NCI-H526 (cell line): ENCODE results near the gene TFAP2C.

ENCODE experiments used
- DNase-seq, 2 experiments: peaks; one replicate each; lab custom pipeline; 2025; lab: John Stamatoyannopoulos, UW

TFAP2C gene

DNA sequence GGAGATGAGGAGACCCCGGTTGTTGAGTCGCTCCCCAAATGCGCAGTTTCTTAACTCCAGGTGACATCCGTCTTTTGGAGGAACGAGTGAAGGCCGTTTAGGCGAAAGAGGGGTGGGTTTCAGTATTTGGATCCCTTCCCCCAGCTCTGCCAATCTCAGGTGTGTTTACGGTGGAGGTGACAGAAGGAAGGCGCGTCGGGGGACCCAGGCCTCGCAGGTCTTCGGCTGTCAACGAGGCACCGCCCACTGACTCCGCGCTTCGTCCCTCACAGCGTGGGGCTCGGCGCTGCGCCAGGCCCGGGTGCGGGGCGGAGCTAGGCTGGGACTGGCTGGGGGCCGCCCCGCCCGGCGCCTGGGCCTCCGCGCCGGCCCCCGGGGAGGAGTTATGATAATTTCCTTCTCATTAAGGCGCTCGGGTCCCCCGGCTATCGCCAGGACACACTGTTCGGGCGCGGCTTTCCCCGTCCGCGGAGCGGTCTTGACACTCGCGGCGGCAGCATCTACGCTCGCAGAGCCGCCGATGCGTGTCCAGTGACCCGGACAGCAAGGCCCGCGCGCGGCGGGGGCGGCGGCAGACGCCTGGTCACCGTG is at the start of gene TFAP2C:
Gene TFAP2C (plus strand): TSS at position 434 of the 591 bp plus-strand sequence. CDS start 239 bp downstream, outside the sequence.
- peak; percentile 79 to 97 for DNase-seq

DNA sequence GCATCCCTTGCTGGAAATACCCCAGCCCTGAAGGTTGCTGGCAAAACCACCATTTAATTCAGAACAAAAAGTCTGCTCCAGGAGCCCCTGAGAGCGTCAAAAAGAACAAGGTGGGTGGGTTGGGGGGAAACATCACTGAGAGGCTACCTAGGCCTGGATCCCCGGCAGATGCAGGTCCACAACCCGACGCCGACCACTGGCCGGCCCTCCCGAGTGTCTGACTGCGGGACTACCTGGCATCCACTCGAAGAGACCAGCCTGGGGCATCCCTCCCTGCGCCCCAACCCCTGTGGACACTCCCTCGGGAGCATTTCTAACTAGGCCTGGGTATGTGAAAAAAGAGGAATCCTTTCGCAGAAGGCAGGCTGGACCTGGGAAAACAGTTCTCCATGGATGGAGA is 48.9 kb upstream of the TFAP2C start:
- DNase-seq, result no peak

DNA sequence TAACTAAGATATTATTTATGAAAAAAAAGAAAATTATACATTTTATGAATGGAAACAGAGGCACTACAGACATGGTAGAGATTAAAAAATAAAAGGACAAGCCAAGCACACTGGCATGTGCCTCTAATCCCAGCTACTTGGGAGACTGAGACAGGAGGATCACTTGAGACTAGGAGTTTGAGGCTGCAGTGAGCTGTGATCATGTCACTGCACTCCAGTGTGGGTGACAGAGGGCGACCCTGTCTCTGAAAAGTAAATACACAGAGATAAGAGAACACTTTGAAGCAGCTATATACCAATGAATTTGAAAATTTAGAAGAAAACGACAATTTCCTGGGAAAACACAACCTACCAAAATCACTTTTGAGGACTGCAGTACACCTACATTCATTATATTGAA is 47.4 kb upstream of the TFAP2C start:
- no peak for DNase-seq

- no peak for DNase-seq
These were observed 46.6 kb upstream of the TFAP2C start for GRCh38 chr20:56582542-56582941.

DNA sequence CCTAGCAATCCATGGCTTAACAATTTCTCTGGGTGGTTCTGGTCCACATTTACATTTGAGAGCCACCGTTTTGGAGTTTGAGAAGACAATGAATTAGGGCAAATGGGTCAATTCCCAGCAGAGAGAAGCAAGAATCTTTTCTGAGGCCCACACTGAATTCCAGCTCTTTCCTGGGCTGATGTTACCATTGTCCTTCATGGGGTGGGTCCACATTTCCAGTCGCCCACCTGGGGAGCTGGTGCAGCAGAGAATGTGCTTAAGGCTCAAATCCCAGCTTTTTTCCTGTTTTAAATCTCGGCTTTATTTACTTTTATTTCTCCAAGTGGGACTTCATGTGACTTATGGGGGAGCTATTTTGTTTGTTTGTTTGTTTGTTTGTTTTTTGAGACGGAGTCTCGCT is 44.2 kb upstream of the TFAP2C start:
- DNase-seq, result no peak

DNA sequence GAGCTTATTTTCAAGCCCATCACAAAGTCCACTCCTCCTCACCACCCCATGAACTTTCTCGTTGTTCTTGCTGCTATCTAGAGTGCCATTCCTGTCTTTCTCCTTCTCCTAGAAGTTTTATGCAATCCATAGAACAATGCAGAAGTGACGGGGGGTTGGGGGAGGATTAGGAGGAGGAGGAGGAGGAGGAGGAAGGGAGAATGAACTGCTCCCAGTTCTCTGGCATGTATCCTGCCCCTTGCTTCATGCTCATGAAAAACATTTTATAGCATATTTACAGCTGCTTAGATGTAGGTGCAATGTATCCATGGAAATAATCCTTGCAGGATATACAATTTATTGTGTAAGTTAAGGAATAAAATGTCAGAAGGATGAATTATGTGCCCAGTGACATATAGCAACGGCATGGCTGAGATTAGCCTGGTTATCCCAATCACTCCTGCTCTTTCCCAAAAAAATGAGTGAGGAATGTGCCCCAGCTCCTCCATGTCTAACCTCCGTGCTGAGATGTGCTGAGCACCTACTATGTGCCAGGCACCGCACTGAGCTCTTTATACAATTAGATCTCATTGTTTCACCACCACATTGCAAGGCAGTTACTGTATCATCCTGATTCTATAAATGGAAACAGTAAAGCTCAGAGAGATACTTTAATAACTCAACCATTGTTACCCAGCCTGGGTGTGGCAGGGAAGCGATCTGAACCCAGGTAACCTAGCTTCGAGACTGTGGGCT is 41.6 kb upstream of the TFAP2C start:
- no peak for DNase-seq

GRCh38 chr20:56588996-56589395 is 40.1 kb upstream of the TFAP2C start:
- DNase-seq, result no peak

DNA sequence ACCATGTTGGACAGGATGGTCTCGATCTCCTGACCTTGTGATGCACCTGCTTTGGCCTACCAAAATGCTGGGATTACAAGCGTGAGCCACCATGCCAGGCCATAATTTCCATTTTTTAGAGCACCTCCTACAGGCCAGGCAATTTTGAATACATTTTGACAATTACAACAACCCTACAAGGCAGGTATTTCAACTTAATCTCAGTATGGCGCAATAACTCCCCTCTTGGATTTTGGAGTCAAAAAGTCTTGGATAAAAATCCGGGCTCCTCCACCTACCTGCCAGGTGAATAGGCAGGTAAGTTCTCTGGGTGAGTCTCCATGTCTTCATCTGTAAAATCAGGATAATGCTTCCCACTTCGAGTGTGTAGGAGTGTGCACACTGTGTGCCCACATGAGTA is 39.5 kb upstream of the TFAP2C start:
- no peak for DNase-seq

DNA sequence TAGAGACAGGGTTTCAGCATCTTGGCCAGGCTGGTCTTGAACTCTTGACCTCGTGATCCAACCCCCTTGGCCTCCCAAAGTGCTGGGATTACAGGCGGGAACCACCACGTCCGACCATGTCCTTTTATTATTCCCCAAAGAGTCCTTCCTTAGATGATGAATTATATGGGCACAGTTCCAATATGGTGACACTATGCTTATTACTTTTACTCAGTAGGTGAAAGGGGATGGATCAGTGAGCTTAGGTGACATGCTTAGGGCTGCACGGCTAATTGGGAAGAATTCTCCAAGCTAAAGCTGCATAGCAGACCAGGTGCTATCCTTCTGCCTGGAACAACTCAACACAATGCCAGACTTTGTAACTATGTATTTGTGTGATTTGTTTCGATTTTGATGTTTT is 38.2 kb upstream of the TFAP2C start:
- DNase-seq, result no peak

- no peak for DNase-seq
These were observed 36.9 kb upstream of the TFAP2C start for GRCh38 chr20:56592211-56592610.

DNA sequence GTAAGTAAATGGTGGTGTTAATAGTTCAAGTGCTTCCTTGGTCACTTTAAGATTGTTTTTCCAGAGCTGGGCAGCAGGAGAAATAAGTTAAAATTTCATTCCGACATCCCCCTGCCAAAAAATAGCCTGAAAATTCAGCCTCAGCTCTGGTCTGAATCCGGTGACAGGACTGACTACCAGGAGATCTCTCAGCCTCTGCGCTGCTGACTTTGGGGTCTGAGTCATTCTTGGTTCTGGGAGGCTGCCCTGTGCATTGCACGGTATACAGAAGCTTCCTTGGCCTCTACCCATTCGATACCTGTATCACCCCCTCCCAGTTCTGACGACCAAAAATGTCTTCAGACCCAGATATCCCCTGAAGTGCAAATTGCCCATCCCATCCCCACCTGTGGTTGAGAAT is 36.3 kb upstream of the TFAP2C start:
- no peak for DNase-seq

DNA sequence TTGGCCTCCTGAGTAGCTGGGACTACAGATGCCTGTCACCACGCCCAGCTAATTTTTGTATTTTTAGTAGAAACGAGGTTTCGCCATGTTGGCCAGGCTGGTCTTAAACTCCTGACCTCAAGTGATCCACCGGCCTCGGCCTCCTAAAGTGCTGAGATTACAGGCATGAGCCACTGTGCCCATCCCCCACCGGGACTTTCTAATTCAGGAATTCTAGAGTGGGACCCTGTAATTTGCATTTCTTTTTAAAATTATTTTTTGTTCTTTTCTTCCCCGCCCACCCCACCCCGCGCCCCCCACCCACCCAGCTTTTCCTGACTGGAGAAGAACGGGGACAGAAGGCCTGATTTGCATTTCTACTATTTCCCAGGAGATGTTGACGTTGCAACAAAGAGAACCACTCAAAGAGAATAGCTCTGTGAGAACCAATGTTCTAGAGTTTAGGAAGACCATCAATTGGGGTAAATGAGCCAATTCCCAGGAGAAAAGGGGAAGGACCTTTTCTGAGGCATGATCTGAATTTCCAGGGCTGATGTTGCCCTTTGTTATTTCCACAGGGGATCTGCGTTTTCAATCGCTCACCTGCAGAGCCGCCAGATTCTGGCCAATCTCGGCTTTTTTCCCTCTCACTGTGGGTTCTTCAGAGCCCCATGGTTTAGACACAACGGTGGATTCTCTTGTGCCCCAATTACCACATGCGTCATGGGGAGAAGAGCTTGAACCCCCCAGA is 33.2 kb upstream of the TFAP2C start:
- DNase-seq, result peak in 1 of 2 experiments; percentile 27

DNA sequence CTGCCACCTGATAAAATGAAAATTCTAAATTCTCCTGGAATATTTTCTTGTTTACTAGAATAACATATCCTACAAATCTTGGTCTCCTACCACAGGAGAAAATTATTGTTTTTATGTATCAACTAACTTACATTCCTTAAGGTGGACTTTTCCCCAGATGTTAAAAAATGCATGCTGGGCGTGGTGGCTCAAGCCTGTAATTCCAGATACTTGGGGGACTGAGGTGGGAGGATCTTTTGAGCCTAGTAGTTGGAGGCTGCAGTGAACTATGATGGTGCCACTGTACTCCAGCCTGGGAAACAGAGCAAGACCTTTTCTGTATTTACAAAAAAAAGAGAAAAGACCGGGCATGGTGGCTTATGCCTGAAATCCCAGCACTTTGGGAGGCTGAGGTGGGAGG is 27.9 kb upstream of the TFAP2C start:
- no peak for DNase-seq

DNA sequence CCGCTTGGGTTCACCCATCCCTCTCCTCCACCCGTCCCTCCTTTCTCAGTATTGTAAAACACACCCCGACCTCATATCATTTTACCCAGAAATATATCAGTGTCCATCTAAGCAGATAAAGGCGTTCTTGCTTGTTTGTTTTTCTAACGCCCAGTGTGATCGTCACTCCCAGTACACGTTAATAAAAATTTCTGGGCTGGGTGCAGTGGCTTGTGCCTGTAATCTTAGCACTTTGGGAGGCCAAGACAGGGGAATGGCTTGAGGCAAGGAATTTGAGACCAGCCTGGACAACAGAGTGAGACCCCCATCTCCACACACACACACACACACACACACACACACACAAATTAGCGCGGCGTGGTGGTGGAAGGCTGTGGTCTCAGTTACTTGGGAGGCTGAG is 24.4 kb upstream of the TFAP2C start:
- no peak for DNase-seq

DNA sequence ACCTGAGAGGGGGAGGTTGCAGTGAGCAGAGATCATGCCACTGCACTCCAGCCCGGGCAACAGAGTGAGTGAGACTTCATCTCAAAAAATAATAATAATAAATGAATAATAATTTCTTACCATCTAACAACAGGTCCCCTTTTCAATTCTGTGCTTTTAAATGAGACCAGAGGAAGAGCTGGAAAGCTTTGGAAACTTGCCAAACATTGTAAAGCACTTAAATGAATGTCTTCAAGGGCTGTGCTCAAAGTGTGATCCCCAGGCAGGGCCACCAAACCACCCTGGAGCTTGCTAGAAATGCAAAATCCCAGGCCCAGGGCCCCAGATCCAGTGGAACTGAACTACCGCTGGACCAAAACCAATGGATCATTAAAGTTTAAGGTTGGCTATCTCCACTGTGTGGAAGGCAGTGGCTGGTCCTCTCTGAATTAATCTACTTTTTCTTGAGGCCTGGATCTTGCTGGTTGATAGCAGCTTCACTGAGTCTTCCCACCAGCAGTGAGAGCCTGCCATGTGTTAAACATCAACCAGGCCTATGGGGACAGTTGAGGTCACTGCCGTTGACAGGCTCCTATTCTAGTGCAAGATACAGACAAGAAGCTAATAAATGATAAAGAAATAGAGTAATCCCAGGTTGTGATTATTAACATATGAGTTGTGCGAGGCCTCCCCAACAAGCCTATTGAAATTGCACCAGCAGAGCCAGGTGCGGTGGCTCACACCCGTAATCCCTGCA is 23.7 kb upstream of the TFAP2C start:
- no peak for DNase-seq

DNA sequence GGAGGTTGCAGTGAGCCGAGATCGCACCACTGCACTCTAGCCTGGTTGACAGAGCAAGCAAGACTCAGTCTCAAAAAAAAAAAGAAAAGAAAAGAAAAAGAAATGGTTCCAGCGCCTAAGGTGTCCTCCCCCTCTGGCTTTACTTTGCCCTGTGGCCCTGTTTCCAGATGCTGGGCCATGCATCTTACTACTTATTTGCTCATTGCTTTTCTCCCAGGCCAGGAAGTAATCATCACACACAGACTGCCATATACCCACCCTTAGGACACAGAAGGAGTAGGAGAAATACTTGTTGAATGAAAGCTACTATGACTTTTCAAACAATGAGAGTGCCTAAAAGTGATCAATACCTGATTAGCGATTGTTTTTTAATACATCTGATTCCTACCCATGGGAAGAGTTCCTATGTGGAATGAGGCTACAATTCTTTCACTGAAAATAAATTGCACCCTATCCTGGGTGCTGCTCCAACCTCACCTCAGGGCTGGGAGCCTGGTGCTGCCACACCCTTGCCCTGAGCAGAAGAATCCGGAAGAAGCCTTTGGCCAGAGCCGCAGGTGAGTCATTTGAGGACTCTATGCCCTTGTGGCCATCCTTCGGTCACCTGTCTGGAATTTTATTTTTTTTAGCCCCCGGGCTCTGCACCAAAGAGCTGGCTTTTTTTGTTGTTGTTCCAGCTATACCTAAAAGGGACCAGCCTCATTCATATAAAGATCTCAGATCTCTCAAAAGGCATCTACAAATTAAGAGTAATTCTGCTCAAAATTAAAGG is 22.7 kb upstream of the TFAP2C start:
- no peak for DNase-seq

DNA sequence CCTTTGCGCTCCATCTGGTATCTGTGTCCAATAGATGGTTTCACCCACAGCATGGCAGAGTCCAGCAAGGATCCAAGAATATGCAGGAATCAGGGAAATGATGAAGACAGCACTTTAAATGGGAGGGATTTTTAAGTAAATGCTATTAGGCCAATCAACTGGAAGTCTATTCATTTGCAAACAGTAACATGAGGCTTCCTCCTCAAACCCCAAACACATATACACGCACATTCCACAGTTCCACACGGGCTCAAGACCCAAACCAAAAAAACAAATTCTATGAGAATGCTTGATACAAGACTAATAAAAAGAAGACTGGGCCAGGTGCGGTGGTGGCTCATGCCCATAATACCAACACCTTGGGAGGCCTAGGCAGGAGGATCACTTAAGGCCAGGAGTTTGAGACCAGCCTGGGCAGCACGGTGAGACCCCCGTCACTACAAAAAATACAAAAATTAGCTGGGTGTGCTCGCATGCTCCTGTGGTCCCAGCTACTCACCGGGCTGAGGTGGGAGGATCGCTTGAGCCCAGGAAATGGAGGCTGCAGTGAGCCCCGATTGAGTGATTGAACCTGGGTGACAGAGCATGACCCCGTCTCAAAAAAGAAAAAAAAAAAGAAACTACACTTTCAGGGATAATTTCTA is 21.9 kb upstream of the TFAP2C start:
- DNase-seq, result no peak

DNA sequence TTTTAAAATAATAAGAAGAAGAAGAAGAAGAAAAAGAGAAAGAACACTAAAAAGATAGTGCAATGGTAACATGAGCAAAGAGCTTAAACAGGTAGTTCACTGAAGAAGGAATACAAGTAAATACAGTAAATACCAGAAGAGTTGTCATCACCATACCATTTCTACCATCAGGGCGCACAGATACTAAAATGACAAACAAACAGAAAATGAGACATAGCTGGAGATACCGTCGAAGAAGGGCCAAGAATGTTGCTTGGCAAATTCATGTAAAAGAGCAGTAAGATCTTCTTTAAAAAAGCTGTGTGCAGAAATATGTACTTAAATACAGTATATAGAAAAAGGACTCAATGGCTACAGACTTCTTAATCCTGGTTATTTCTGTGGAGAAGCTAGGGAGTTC is 20.7 kb upstream of the TFAP2C start:
- no peak for DNase-seq

- no peak for DNase-seq
These were observed 19.8 kb upstream of the TFAP2C start for GRCh38 chr20:56609321-56609720.

GRCh38 chr20:56610098-56610497 is 19.0 kb upstream of the TFAP2C start:
- no peak for DNase-seq

- DNase-seq, result no peak
These were observed 14.9 kb upstream of the TFAP2C start for GRCh38 chr20:56614196-56614595.
